Stimulated activated CD4-positive, alpha-beta T cell treated with anti-CD3 and anti-CD28 coated beads, Interleukin-4, amount 100 ng/mL, for 24 hours (primary cell): Measurements from ENCODE around the gene DMRTB1.

Source experiments
- DNase-seq: peaks from one replicate; pipeline ENCODE4 v3.0.0-alpha.2; 2020

DMRTB1 gene

GRCh38 chr1:53495633-53496345, 36.6 kb downstream of the DMRTB1 start:
- no peak for DNase-seq

- DNase-seq = no peak
These were observed 39.4 kb downstream of the DMRTB1 start for GRCh38 chr1:53498555-53499131.

- no peak for DNase-seq
These were observed 40.3 kb downstream of the DMRTB1 start for GRCh38 chr1:53499257-53500203.

- no peak for DNase-seq
These were observed 41.2 kb downstream of the DMRTB1 start for GRCh38 chr1:53500204-53501064.

DNA sequence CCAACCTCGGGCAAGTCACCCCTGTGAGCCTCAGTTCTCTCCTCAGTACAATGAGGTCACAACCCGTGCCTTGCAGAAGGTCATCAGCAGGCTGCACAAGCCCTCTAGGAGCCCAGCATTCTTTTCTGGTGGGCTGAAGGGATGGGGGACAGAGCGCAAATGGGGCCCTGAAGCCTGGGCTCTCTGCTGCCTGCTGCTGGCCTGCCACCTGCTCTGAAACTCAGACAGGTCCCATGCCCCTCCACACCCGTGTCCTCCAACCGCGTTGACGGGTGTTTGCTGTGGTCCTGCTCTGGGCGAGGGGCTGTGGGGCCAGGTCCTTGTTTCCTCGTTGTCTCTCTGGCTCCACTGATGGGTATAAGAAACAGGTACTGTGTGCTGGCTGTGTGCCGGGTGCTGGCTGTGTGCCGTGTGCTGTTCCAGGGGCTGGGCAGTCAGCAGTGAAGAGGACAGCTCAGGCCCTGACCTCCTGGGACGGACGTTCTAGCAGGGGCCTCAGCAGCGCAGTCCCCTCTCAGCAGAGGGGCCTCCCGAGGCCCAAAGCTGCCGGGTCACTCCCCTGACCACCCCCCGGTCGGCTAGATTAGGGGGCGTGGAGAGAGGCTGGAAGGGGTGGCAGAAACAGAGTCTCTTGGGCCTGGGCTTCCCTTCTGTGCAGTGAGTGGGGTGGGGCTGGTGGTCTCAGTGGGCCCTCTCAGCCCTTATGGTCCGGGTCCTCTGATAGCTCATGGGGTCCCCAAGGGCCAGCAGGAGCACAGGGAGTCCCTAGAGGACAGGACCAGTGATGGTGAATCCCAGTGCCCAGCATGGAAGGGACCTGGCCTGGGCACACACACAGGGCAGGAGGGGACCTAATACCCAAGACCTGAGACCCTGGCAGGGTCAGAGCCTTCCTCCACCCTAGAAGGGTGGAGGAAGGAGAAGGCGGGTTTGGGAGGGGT, 42.1 kb downstream of the DMRTB1 start:
- no peak for DNase-seq

DNA sequence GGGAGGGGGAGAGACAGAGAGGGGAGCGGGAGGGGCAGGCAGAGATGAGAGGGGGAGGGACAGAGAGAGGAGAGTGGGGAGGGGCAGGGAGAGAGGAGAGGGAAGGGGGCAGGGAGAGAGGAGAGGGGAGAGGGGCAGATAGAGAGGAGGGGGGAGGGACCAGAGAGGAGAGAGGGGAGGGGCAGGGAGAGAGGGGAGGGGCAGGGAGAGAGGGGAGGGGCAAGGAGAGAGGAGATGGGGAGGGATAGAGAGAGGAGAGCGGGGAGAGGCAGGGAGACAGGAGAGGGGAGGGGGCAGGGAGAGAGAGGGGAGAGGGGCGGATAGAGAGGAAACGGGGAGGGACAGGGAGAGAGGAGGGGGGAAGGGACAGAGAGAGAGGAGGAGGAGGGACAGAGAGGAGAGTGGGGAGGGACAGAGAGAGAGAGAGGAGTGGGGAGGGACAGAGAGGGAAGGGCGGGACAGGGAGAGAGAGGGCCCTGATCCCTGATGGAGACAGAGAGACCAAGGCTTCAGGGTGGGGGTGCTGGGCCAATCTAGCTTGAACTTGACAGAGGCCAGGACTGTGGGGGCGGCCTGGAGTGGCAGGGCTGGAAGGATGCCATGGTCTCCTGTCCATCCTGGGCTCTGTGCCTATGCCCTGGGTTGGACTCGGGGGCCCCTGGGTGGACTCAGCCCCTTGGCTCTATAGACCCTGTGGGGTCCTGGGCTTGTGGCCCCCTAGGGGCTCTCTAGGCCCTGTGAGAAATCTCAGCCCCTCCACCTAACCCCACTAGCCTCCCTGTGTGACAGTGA, 43.6 kb downstream of the DMRTB1 start:
- DNase-seq = no peak

DNA sequence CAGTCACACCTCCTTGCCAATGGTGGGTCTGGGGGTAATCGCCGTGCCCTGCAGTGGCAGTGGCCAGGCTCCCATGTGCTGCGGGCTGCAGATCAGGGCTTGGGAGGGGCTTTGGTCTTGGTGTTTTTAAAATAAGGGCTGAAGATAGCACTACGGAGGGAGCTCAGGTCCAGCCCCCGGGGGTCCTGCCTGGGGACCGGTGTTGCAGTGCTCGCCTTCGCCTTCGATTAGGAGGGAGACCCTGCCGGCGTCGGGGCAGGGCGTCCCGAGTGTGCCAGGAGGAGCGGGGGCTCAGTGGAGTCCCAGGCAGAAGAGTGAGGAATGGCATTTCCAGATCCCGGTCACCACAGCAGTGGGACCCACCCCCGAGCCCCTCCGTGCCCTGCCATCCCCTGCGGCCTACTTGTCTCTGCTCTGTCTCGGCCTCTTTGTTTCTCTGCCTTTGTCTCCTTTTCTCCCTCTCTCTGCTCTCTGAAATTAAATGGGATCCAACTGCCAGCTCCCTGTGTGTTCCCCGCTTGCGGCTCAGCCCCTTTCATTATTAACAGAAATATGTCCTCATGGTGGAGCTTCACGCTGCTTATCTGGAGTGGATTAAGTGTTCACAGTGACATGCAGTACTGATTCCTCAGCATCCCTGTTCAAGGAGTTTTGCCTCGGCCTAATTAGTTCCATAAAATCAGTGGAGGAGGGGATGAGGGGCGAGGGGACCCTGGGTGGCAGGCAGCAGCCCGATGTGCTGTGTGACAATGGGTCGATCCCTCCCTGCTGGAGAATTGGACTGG, 44.4 kb downstream of the DMRTB1 start:
- DNase-seq = no peak

DNA sequence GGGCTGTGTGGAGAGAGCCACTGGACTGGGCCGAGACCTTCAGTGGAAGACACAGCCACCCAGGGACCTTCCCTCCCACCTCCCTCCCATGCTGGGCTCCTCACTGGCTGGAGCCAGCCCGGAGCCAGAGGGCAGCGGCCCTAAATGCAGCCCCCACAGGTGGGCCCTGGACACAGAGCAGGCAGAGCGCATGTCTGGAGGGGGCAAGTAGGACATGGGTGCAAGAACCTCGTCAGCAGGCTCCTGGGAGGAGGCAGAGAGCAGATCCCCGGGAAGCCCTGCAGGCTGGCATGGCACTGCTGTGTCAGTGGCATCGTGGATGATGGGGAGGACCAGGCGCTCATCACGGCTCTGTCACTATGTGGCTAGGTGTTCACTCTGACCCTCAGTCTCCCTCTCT, 45.7 kb downstream of the DMRTB1 start:
- no peak for DNase-seq

GRCh38 chr1:53505401-53505800, 46.2 kb downstream of the DMRTB1 start:
- no peak for DNase-seq

GRCh38 chr1:53505891-53506290, 46.7 kb downstream of the DMRTB1 start:
- no peak for DNase-seq

- DNase-seq = no peak
These were observed 47.3 kb downstream of the DMRTB1 start for GRCh38 chr1:53506355-53507050.

DNA sequence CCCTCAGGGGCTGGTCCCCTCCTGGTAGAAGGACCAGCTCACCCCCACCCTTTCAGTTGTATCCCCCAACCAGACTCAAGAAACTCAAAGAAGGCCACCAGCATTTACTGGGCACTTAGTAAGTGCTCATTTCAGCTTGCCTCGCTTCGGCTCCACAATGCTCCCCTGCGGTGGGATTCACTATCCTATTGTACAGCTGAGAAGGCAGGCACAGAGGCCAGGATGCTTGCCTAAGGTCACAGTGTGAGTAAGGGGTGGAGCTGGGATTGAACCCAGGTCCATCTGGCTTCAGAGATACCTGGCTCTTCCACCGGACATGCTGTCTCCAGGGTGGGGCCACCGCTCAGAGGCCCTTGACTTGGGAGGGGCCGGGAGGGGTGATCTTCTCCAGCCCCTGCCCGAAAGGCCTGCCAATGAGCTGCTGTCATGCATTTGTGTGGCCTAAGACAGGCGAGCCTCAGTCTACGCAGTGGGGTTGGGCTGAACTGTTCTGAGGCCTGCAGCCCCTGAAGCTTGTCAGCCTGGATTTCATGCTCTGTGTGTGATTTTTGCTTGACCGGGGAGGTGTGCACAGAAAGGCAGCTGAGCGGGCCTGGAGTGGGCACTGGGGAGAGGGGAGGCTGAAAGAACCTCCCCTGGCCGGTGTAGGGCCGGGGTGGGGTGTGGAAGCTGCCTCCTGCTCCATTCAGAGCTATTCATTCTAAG, 48.1 kb downstream of the DMRTB1 start:
- no peak for DNase-seq

GRCh38 chr1:53508056-53508990, 49.1 kb downstream of the DMRTB1 start:
- no peak for DNase-seq

- no peak for DNase-seq
These were observed 49.9 kb downstream of the DMRTB1 start for GRCh38 chr1:53508991-53509666.

- no peak for DNase-seq
These were observed 50.6 kb downstream of the DMRTB1 start for GRCh38 chr1:53509775-53510174.

GRCh38 chr1:53510215-53510614, 51.0 kb downstream of the DMRTB1 start:
- DNase-seq = no peak
